ENCODE results near the gene PCGF2. TPM values are rescaled to one million over a fixed set of nuclear protein-coding genes. Genes with fewer than 3 reads are reported as not detected.

The PCGF2 gene
- total and polyA plus RNA-seq, 10 of the 15 experiments (the other 5 are each of a cell fraction or from before 2014, with no cell fraction given), result 2.7 to 35.6 (median 7.2) TPM

- Histone ChIP-seq H3K79me2 (ENCODE audit: control insufficient read depth, insufficient read depth, low read length) (peaks cover 8% of the 10 kb centered on the region), H4K20me1 (ENCODE audit: control insufficient read depth, insufficient read depth) (no peaks in the 10 kb centered on the region), H3K9ac (ENCODE audit: control insufficient read depth, insufficient read depth, low read length) (no peak overlapping the region), H2AFZ (ENCODE audit: control insufficient read depth, low read depth, low read length) (no peak overlapping the region), H3K27me3 (replicated peaks in 1 of 2; ENCODE audit: control insufficient read depth in 2 of 2, insufficient read depth in 2 of 2, low read length in 1 of 2) (no peaks in the 10 kb centered on the region), H3K36me3 (ENCODE audit: control insufficient read depth in 2 of 2, insufficient read depth in 2 of 2, low read length in 1 of 2) (peaks cover 22 to 36% of the 10 kb centered on the region in 2 experiments), H3K4me2 (ENCODE audit: control insufficient read depth, insufficient read depth) (no peak overlapping the region), H3K4me1 (ENCODE audit: control insufficient read depth, insufficient read depth, low read length) (peaks cover 10% of the 10 kb centered on the region), H3K4me3 (no peak overlapping the region), H3K27ac (ENCODE audit: control insufficient read depth, insufficient read depth) (no peak overlapping the region), H3K9me3 (replicated peaks; ENCODE audit: control insufficient read depth, insufficient read depth, low read length) (no peaks in the 10 kb centered on the region)
- SMC1A ChIA-PET (ENCODE audit: uncharacterized antibody, unreplicated experiment), result no interaction called here
- WGBS (ENCODE audit: insufficient coverage, insufficient replicate concordance, low lambda C conversion rate, missing lambda C conversion rate), result 80% methylated on average over 11 of the region's 11 CpGs
- RAD21 ChIA-PET (ENCODE audit: unreplicated experiment), result no interaction called here
- BruUV-seq (replicated peaks), result no TSS peak
- DNase-seq (ENCODE audit: low read depth, low spot score) (no peak), ATAC-seq (no peak), FAIRE-seq (no peak)
- in situ Hi-C loops (cut with MboI), result no loop called here
- TF ChIP-seq FOXK2 (IDR thresholded peaks at IDR 0.05), result no peak
- 0 out of 2 replicates have a peak, but pooled peaks have one; percentile 13 for TF ChIP-seq NR2F1 (conservative IDR thresholded peaks at IDR 0.05)
- TF ChIP-seq ASH2L (IDR thresholded peaks at IDR 0.05; ENCODE audit: borderline replicate concordance, low read depth), result no peak
- no peak for TF ChIP-seq POLR2AphosphoS5 (IDR thresholded peaks at IDR 0.05; ENCODE audit: low read length)
- POLR2A ChIA-PET, result no interaction called here
- intact Hi-C loops (cut with micrococcal nuclease; ENCODE audit: unreplicated experiment), result no loop called here
- CTCF ChIA-PET, result no interaction called here
Measured at GRCh38 chr17:38713456-38714075, 34.6 kb downstream of the PCGF2 start.

DNA sequence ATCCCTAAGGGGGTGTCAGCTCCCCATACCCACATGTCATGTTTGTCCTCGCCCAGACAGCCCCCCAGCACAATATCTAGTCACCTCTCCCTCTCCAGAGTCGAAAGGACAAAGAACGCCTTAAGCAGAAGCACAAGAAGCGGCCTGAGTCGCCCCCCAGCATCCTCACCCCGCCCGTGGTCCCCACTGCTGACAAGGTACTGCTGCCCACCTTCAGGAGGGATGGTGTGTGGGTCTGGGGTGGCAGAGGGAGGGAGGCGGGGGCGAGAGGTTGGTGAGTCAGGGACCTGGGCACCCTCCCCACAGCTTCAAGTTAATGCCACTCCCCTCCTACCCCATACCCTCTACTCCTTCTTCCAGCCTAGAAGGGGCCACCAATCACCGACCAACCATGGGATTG is 35.5 kb downstream of the PCGF2 start:
- CTCF ChIA-PET, result no interaction called here
- Histone ChIP-seq H4K20me1 (ENCODE audit: control insufficient read depth, insufficient read depth) (no peaks in the 10 kb centered on the region), H3K4me1 (ENCODE audit: control insufficient read depth, insufficient read depth, low read length) (peaks cover 10% of the 10 kb centered on the region), H3K4me3 (no peak overlapping the region), H3K36me3 (ENCODE audit: control insufficient read depth in 2 of 2, insufficient read depth in 2 of 2, low read length in 1 of 2) (peaks cover 23 to 41% of the 10 kb centered on the region in 2 experiments), H3K27me3 (replicated peaks in 1 of 2; ENCODE audit: control insufficient read depth in 2 of 2, insufficient read depth in 2 of 2, low read length in 1 of 2) (no peaks in the 10 kb centered on the region), H3K9me3 (replicated peaks; ENCODE audit: control insufficient read depth, insufficient read depth, low read length) (no peaks in the 10 kb centered on the region), H3K4me2 (ENCODE audit: control insufficient read depth, insufficient read depth) (no peak overlapping the region), H3K27ac (ENCODE audit: control insufficient read depth, insufficient read depth) (no peak overlapping the region), H2AFZ (ENCODE audit: control insufficient read depth, low read depth, low read length) (no peak overlapping the region), H3K9ac (ENCODE audit: control insufficient read depth, insufficient read depth, low read length) (no peak overlapping the region), H3K79me2 (ENCODE audit: control insufficient read depth, insufficient read depth, low read length) (peaks cover 17% of the 10 kb centered on the region)
- RAD21 ChIA-PET (ENCODE audit: unreplicated experiment), result no interaction called here
- BruUV-seq (replicated peaks), result no TSS peak
- 99% methylated on average over 10 of the region's 10 CpGs for WGBS (ENCODE audit: insufficient coverage, insufficient replicate concordance, low lambda C conversion rate, missing lambda C conversion rate)
- no peak for DNase-seq (ENCODE audit: low read depth, low spot score)
- no peak for FAIRE-seq
- TF ChIP-seq YY1 (IDR thresholded peaks at IDR 0.05; ENCODE audit: low read depth, low read length) (no peak), ZBED1 (IDR thresholded peaks at IDR 0.05; ENCODE audit: borderline replicate concordance) (no peak), JUNB (IDR thresholded peaks at IDR 0.05) (no peak), ZNF24 (IDR thresholded peaks at IDR 0.05) (no peak), SPI1 (IDR thresholded peaks at IDR 0.05; ENCODE audit: borderline replicate concordance, insufficient read depth, low read depth, low read length) (no peak)
- SMC1A ChIA-PET (ENCODE audit: uncharacterized antibody, unreplicated experiment), result no interaction called here
- ATAC-seq, result no peak
- POLR2A ChIA-PET, result interaction anchor here (0.5 kb wide), 1 partner anchor 66 kb away, joined by 3 read pairs; no protein-coding TSS in a partner anchor
- in situ Hi-C loops (cut with MboI) (no loop called here), intact Hi-C loops (cut with micrococcal nuclease; ENCODE audit: unreplicated experiment) (no loop called here)

Data from GM12878 (cell line).